Fibroblast of upper back skin (primary cell): ENCODE measurements around the gene LEMD3.
A peak's percentile ranks its signal among the peaks of the same experiment; 100 is the strongest.
"Not testable (repeated sequence)": the region's sequence is repeated elsewhere in the genome, so short reads cannot be mapped to it uniquely, and the experiment has no call there.

Experiments
- DNase-seq: peaks from one replicate; pipeline ENCODE4 v3.0.0-alpha.2; 2013

The LEMD3 gene

DNA sequence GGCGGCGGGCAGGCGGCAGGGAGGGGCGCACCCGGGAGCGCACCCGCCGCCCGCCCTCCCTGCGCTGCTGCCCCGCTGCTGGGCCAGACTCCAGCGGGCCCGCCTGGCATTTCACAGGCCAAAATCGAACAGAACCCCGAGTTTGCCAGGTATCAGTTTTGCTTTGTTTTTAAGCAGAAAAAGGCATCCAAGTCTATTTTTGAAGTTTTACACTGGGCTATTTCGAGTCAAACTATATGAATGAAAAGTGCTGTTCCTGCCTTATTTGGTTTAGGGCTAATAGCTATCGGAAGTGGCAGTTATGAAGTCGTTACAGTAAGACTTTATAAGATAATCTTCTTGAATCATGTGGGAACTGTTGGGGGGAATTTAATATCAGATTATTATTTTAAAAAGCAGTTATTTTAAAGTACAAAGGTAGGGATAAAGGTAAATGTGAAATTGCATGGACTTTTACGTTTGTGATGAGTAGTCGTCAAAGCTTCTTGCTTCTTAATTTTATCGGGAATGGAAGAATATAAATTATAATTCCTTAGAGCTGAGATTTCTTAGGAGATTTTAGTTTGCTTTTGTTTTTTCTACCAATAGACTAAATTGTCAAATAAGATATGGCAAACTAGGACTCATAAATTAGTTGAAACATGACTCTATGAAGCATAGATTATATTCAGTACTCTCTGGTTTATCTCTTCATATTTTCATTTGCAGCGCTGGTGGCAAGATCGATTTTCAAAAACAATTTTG is 110.2 kb downstream of the LEMD3 start:
- DNase-seq: no peak

DNA sequence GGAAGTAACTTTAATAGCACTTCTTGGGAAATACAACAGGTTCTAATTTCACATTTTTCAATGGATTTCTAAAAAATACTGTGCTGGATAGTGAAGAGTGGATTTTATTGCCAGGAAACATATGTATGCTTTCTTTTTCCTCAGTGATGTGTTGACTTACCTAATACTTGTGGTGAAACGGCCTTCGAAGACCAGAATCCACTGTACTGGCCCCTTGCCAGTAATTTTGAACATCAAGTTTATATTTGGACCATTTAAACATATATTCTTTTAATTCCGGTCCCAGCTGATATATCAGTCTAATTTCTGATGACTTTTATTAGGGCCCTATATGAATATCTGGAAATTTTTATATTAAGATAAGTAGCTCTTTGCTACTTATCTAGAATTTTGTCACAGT is 110.9 kb downstream of the LEMD3 start:
- peak; percentile 32 for DNase-seq

DNA sequence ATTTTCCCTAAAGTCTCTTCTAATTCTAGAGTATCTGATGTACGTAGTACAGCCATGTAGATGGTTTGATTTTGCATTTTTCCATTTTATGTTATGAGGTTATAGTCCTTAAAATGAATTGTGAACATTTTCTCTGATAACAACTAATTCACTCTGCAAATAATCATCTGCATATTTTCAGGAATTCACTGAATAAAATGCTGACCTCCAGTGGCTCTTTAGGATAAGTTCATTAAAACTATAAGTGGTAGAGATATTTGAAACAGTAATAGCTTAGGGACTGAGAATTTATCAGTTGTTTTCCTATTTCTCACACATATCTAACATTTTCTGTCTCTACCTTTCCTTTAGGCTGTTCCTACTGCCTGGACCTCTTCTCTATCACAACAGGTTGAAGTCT is 113.5 kb downstream of the LEMD3 start:
- DNase-seq: no peak

DNA sequence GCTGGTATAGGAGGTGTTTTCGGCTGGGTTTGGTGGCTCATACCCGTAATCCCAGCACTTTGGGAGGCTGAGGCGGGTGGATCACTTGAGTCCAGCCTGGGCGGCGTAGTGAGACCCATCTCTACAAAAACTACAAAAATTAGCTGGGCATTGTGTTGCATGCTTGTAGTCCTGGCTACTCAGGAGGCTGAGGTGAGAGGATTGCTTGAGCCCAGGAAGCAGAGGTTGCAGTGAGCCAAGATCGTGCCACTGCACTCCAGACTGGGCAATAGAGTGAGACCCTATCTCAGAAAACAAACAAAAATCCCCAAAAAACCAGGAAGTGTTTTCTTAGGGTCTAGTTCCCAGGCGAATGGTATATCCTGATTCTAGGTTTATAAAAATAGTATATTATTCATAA is 116.1 kb downstream of the LEMD3 start:
- not testable (repeated sequence) for DNase-seq

DNA sequence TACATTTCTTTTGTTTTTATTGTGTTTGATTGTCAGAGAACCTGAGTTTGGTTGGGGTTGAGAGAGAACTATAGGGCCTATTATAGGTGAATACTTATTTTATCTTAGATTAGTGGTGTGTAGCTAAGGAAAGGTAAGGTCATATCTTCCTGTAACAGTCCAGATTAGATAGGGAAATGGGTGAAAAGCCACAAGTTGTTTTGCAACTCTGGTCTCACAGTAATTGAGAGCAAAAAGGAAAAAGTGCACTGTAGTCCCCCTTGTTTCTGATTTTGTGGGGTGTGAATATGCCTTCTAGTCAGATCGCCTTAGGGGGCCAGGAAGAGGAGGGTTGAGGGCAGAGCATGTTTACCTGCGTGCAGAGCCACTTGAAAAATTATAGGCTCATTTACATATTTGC is 118.0 kb downstream of the LEMD3 start:
- DNase-seq: no peak

DNA sequence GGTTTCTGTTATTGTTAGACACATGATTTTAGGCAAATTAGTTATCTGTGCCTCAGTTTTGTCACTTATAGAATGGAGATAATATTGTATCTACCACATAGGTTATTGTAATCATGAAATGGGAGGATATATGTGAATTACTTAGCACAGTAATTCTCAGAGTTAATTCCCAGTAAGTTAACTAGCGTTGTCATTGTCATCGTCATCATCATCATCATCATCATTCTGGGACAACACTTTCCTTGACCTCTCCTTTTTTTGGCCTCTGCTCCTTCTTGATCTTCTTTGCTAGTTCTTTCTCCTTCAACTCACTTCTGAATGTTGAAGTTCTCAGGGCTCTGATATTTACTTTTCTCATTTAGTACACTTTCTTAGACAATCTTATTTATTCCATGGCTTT is 122.9 kb downstream of the LEMD3 start:
- DNase-seq: no peak

DNA sequence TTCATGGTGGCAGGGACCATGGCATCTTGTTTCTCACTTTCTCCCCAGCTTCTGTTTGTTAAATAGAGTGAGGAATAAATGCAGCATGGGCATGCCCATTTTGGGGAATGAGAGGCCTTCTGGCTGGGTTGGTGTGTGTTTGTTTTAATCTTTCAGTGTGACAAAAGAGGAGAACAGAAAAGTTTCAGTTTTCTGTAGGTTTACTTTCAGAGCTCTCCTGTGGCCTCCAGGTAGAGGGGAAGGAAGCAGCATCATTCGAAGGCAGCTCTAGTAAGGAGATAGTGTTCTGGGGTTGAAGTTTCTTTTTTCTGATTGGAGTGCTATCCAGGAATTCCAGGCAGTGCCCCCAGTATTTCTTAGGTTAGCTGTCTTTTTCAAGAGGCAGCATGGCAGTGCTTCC is 124.4 kb downstream of the LEMD3 start:
- no peak for DNase-seq

DNA sequence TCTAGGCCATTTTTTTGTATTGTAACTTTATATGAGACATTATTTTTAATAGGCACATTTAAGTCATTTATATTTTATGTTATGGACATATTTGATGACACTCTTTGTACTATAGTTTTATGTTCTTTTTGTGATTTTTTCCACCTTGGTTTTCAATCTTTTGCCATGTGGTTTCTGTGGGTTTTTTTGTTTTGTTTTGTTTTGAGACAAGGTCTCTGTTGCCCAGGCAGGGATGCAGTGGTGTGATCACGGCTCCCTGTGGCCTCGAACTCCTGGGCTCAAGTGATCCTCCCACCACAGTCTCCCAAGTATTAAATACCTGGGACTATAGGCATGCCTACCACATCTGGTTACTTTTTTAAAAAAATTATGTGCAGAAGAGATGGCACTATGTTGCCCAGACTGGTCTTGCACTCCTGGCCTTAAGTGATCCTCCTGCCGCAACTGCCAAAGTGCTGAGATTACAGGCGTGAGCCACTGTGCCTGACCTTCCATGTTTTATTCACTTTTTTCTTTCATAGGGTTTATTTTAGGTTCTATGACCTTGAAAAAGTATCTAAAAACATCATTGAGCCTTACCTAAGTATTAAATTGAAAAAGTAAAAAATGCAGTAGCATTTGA is 125.4 kb downstream of the LEMD3 start:
- DNase-seq: no peak

DNA sequence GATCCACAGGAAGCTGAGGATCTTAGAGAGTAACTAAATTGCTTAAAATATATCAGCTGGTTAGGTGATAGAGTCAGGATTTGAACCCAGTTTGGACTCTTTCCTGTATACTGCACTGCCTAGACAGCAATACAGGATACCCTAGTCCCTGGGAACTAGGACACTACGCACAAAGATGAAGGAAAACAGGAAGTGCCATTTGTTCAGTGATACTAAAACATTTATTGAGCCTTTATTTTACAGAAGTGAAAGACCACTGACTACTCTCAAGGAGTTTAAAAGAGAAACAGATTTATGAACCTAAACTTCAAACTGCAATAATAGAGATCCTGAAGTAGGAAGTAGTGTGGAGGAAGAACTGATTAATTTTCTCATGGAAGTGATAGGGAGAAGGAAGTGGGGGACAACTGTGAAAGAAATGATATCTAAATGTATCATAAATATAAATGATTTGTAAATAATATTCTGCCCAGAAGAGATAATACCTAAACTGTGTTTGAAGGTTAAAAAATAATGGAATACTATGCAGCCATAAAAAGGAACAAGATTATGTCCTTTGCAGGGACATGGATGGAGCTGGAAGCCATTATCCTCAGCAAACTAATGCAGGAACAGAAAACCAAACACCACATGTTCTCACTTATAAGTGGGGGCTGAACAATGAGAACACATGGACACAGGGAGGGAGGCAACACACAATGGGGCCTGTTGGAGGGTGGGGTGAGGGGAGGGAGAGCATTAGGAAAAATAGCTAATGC is 127.3 kb downstream of the LEMD3 start:
- no peak for DNase-seq
